ENCODE measurements around the gene KLHL21. TPM values are rescaled to one million over a fixed set of nuclear protein-coding genes. Genes with fewer than 3 reads are reported as not detected.

KLHL21 gene
- total RNA-seq, 1 experiment from 2014 or later = 35.9 TPM

- in situ Hi-C loops (cut with HindIII; ENCODE audit: low pct_unique_long_range_greater_than_20kb, low sequenced_read_pairs) = no loop called here
- TF ChIP-seq SIN3A (IDR thresholded peaks at IDR 0.05; ENCODE audit: borderline replicate concordance, insufficient read depth, low read depth, low read length) (no peak), POLR2AphosphoS5 (IDR thresholded peaks at IDR 0.05; ENCODE audit: low read depth, low read length) (no peak), TCF7L2 (IDR thresholded peaks at IDR 0.05; ENCODE audit: low read depth, low read length) (no peak), CTCF (IDR thresholded peaks at IDR 0.05) (no peak), REST (IDR thresholded peaks at IDR 0.05; ENCODE audit: insufficient read depth in 1 of 2, low read depth in 2 of 2, low read length in 1 of 2) (no peak)
- BruUV-seq (replicated peaks) = no TSS peak
- no peaks in the 10 kb centered on the region for H3K4me1 ChIP-seq (ENCODE audit: control insufficient read depth, insufficient read depth, low read length)
- CTCF ChIA-PET = no interaction called here
- POLR2A ChIA-PET = no interaction called here
- DNase-seq (ENCODE audit: low read depth, low spot score) = no peak
- no peaks in the 10 kb centered on the region for H3K27me3 ChIP-seq (ENCODE audit: control insufficient read depth, insufficient read depth, low read length)
- H3K36me3 ChIP-seq (ENCODE audit: control insufficient read depth, insufficient read depth, low read length) = peaks cover 2% of the 10 kb centered on the region; the same call in 1 of the 2 replicates
- intact Hi-C loops (cut with micrococcal nuclease; ENCODE audit: unreplicated experiment) = no loop called here
- no peak for ATAC-seq
- H3K4me3 ChIP-seq (ENCODE audit: low read depth in 2 of 2, low read length in 2 of 2) = no peak overlapping the region
- H3K27ac ChIP-seq (ENCODE audit: low read length) = no peak overlapping the region
- no peaks in the 10 kb centered on the region for H3K9me3 ChIP-seq (ENCODE audit: control insufficient read depth, insufficient read depth, low read depth, low read length)
These were observed 11.4 kb downstream of the KLHL21 start for GRCh38 chr1:6591222-6591621.

- ChIA-PET POLR2A (no interaction called here), CTCF (no interaction called here)
- no peak overlapping the region for H3K4me3 ChIP-seq (ENCODE audit: low read depth in 2 of 2, low read length in 2 of 2)
- intact Hi-C loops (cut with micrococcal nuclease; ENCODE audit: unreplicated experiment) (no loop called here), in situ Hi-C loops (cut with HindIII; ENCODE audit: low pct_unique_long_range_greater_than_20kb, low sequenced_read_pairs) (no loop called here)
- no peaks in the 10 kb centered on the region for H3K27me3 ChIP-seq (ENCODE audit: control insufficient read depth, insufficient read depth, low read length)
- H3K27ac ChIP-seq (ENCODE audit: low read length) = no peak overlapping the region
- ATAC-seq = no peak
- H3K4me1 ChIP-seq (ENCODE audit: control insufficient read depth, insufficient read depth, low read length) = no peaks in the 10 kb centered on the region
- H3K36me3 ChIP-seq (ENCODE audit: control insufficient read depth, insufficient read depth, low read length) = peaks cover 2% of the 10 kb centered on the region; the same call in 1 of the 2 replicates
- no peaks in the 10 kb centered on the region for H3K9me3 ChIP-seq (ENCODE audit: control insufficient read depth, insufficient read depth, low read depth, low read length)
- no TSS peak for BruUV-seq (replicated peaks)
- TF ChIP-seq REST (IDR thresholded peaks at IDR 0.05; ENCODE audit: insufficient read depth in 1 of 2, low read depth in 2 of 2, low read length in 1 of 2) = no peak
- no peak for TF ChIP-seq SIN3A (IDR thresholded peaks at IDR 0.05; ENCODE audit: borderline replicate concordance, insufficient read depth, low read depth, low read length)
- no peak for TF ChIP-seq CTCF (IDR thresholded peaks at IDR 0.05)
- TF ChIP-seq TCF7L2 (IDR thresholded peaks at IDR 0.05; ENCODE audit: low read depth, low read length) = no peak
- no peak for TF ChIP-seq POLR2AphosphoS5 (IDR thresholded peaks at IDR 0.05; ENCODE audit: low read depth, low read length)
- DNase-seq (ENCODE audit: low read depth, low spot score) = no peak
These were observed 12.6 kb downstream of the KLHL21 start for GRCh38 chr1:6590046-6590445.

All from Panc1 (cell line).